Heart right ventricle (tissue), 16 donors: ENCODE results near the gene INS. TPM values are rescaled to one million over a fixed set of nuclear protein-coding genes. Genes with fewer than 3 reads are reported as not detected.

Experiments used
- ATAC-seq, 8 donors: fragments of 200-7000 bp; cut with Tn5 transposase; one replicate each; pipeline ENCODE4 v1.9.1; 2020; ENCODE audit warnings: mild to moderate bottlenecking in 8 of 8, moderate library complexity in 8 of 8, moderate number of reproducible peaks in 1 of 8
- DNase-seq, 2 donors: peaks; one replicate each; pipeline ENCODE4 v3.0.0-alpha.2; 2020
- H3K27ac ChIP-seq, 10 donors: fragments of 200-600 bp; sonication (generic) in 2 of 10; one replicate each; pipeline versions ENCODE4 v1.5.0 to v1.8.0; 2020 to 2022; ENCODE audit warnings: mild to moderate bottlenecking in 3 of 10
- H3K27me3 ChIP-seq, 7 donors: fragments of 200-600 bp; one replicate each; pipeline ENCODE4 v1.8.0; 2021 to 2022; ENCODE audit warnings: mild to moderate bottlenecking in 2 of 7
- H3K36me3 ChIP-seq, 9 donors: fragments of 200-600 bp; sonication (generic) in 1 of 9; one replicate each; pipeline versions ENCODE4 v1.5.0 to v1.8.0; 2020 to 2022; ENCODE audit warnings: mild to moderate bottlenecking in 2 of 9
- H3K4me1 ChIP-seq, 9 donors: fragments of 200-600 bp; sonication (generic) in 1 of 9; one replicate each; pipeline versions ENCODE4 v1.5.0 to v1.8.0; 2020 to 2022; ENCODE audit warnings: mild to moderate bottlenecking in 4 of 9
- H3K4me3 ChIP-seq, 10 donors: fragments of 200-600 bp; sonication (generic) in 2 of 10; one replicate each; pipeline versions ENCODE4 v1.5.0 to v1.8.0; 2020 to 2022; ENCODE audit warnings: mild to moderate bottlenecking in 7 of 10, moderate library complexity in 2 of 10
- H3K9me3 ChIP-seq, 11 donors: fragments of 200-600 bp in 10 of 11; sonication (generic) in 2 of 11; one replicate each; pipeline versions ENCODE4 v1.5.0 to v1.8.0; 2013 to 2022; ENCODE audit warnings: mild to moderate bottlenecking in 2 of 11, control low read depth in 1 of 11, moderate library complexity in 1 of 11
- WGBS, 2 donors: extraction: QIAGEN DNeasy Blood & Tissue Kit; methylation state at CpG; one replicate each; pipeline ENCODE4 v1.1.7; 2013; ENCODE audit warnings: inconsistent platforms in 1 of 2; 5-methylcytosine and 5-hydroxymethylcytosine counted together
- intact Hi-C, 10 donors: fragments of 100-400 bp; cut with DNase I; formaldehyde crosslinking; loops; one replicate each; pipeline versions ENCODE4 v1.11.1 to v1.14.2; 2022
- polyA plus RNA-seq, 2 donors: library from polyadenylated mRNA; stranded (reverse); fragments of 200-250 nt; gene quantifications; one replicate each; pipeline ENCODE4 v1.2.3, GENCODE V29; 2013
- total RNA-seq, 10 donors: library from RNA; stranded (reverse); fragmentation: NEBNext Ultra II Directional in 3 of 10; extraction: Animal tissue kit (Norgen Biotek cat#: 25700) in 3 of 10; gene quantifications; one replicate each; pipeline versions ENCODE4 v1.2.1 to v1.2.4, GENCODE V29; 2021 to 2023
- TF ChIP-seq, protein P1 (sequence below), 9 donors: fragments of 200-600 bp; sonication (generic) in 2 of 9; IDR thresholded peaks; one replicate each; pipeline versions ENCODE4 v1.5.0 to v1.8.0; 2021 to 2022; ENCODE audit warnings: antibody characterized with exemption in 9 of 9, mild to moderate bottlenecking in 5 of 9, moderate library complexity in 1 of 9
- donor health status: Arrhythmogenic right ventricular cardiomyopathy.
- donor health status: ischemic (EF 13 %, LVEDD 7.1; RV severe dilation, severe dysfunction).
- donor health status: healthy with polysubstance abuse.
- donor health status: DM: no; HTN: yes; CAD: no.
- donor health status: DM: no; HTN: no; CAD: no.
- donor health status: ischemic (EF 25% LVEDD 6.9; RV normal size, moderate dysfunction).
- donor health status: ischemic (EF 25% LVEDD 5.7; RV mildly dilated, moderate dysfunction).
- donor health status: healthy.
- donor health status: DM: yes; HTN: yes; CAD: no.
- donor health status: Ischemic cardiomyopathy.
- donor health status: ischemic (EF 35%, LVEDD 5.7; RV mildly dilated, moderate dysfunction).
- donor health status: nonischemic (EF 11% LVEDD 7.7; RV severe dilation, severe dysfunction).
- donor health status: DM: yes; HTN: yes; CAD: no.
- donor health status: PGD.
- donor health status: ischemic (EF 29% LVEDD 5.4; RV normal size, mild dysfunction).
- donor health status: nonischemic (EF 23%, LVEDD 6.1; RV moderate dilation, normal function).

Gene INS
- total and polyA plus RNA-seq, 12 donors: 0.76 to 3.3 (median 1.0) TPM; not detected in 9

DNA sequence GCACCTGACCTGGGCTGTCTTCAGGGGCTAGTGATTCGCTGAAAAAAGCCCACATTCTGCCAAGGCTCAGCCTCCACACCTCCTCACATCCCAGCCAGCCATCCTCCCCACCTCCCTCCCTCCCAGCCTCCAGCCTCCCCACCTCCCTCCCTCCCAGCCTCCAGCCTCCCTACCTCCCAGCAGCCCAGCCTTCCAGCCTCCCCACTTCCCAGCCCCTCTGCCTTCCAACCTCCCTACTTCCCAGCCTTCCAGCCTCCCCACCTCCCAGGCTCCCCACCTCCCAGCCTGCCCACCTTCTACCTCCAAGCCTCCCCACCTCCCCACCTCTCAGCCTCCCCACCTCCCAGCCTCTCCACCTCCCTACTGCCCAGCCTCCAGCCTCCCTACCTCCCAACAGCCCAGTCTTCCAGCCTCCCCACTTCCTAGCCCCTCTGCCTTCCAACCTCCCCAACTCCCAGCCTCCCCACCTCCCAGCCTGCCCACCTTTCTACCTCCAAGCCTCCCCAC is 44.3 kb upstream of the INS start:
- Histone ChIP-seq H3K36me3 (no peaks in the 10 kb centered on the region), H3K4me3 (no peak overlapping the region), H3K9me3 (no peaks in the 10 kb centered on the region), H3K4me1 (no peaks in the 10 kb centered on the region), H3K27me3 (peaks cover 0 to 11% (median 3%) of the 10 kb centered on the region in 7 donors), H3K27ac (no peak overlapping the region)
- intact Hi-C loops: loop anchor here in 3 of 10 donors (10.0 kb wide), 2 partner anchors 320 to 690 kb away; no protein-coding TSS in a partner anchor
- DNase-seq (no peak), ATAC-seq (no peak)
- TF ChIP-seq, protein P1, sequence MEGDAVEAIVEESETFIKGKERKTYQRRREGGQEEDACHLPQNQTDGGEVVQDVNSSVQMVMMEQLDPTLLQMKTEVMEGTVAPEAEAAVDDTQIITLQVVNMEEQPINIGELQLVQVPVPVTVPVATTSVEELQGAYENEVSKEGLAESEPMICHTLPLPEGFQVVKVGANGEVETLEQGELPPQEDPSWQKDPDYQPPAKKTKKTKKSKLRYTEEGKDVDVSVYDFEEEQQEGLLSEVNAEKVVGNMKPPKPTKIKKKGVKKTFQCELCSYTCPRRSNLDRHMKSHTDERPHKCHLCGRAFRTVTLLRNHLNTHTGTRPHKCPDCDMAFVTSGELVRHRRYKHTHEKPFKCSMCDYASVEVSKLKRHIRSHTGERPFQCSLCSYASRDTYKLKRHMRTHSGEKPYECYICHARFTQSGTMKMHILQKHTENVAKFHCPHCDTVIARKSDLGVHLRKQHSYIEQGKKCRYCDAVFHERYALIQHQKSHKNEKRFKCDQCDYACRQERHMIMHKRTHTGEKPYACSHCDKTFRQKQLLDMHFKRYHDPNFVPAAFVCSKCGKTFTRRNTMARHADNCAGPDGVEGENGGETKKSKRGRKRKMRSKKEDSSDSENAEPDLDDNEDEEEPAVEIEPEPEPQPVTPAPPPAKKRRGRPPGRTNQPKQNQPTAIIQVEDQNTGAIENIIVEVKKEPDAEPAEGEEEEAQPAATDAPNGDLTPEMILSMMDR (IDR thresholded peaks at IDR 0.05): no peak
- WGBS, 2 donors: 63 to 80% methylated on average over 1 of the region's 1 CpG

DNA sequence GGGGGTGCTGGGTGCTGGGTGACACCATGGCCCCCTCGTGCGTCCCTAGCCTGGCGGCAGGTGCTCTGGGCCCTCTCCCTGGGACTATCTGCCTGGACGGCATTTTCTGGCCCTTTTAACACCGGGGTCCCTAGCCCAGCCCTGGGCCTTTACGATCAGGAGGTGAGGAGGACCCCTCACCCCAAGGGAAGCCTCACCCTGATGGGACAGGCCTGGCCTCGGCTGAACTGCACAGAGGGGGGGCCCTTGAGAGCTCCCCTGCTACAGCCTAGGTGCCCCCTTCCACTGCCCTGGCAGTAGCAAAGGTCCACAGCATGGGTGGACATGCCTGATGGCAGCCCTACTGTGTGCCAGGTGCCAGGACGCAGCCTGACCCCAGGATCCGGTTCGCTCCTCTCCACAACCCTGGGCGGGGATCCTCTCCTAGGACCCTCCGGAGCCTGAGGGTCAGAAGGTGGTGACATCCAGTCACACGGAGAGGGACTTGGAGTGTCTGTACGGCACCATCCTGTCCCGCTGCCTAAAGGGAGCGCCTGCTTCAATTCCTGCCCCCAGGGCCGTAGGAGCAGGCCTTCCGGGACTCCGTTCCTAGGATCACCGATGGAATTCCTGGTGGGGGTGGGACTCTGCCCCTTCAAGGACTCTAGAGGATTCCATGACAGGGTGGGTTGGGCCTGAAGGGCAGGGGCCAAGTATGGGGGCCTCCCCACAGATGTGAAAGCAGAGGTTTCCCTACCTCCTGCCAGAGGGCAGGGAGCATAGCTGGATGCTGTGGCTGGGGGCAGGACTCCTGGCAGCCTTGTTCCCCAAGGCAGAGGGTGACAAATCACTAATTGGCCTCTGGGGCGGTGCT is 43.6 kb upstream of the INS start:
- 77% methylated on average over 21 of the region's 21 CpGs for WGBS, 2 donors

DNA sequence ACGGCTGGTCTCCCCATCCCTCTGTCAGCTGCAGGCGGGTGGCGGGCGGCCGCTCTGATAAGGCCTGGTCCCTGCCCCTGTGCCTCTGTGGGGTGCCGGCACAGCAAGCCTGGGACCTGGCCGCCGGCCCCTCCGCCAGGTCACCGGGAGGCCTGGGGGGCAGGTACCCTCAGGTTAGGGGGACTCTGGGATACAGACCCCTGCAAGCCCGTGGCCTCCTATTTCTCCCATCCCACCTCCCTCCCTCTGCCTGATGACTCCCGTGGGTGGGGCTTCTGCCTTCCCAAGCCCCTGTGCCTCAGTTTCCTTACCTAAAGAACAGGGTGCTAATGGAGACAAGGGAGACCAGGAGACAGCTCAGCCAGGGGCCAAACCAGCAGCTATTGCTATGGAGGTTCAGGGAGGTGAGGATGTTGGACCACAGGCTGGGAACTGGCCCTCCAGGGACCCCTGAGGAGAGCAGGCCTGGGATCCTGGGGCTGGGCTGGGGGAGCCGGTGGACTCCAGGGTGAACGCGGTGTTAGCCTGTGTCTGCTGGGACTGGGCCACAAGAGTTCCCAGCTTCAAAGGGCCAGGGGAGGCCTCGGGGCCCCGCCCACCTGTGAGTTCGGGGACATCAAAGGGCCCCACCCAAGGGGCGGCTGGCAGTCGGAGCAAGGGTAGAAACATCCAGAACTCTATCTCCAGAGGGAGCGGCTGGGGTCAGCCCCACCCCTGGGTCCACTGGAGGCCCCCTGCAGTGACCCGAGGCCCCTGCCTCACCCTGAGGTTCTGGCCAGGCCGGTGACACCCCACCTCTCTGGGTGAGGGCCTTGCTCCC is 42.6 kb upstream of the INS start:
- intact Hi-C loops: loop anchor here in 3 of 10 donors (10.0 kb wide), 2 partner anchors 321 to 691 kb away; no protein-coding TSS in a partner anchor
- 82 to 87% methylated on average over 23 of the region's 23 CpGs for WGBS, 2 donors
- ATAC-seq (no peak), DNase-seq (no peak)
- H3K4me3 ChIP-seq: no peak overlapping the region
- TF ChIP-seq, protein P1 (IDR thresholded peaks at IDR 0.05): no peak
- no peaks in the 10 kb centered on the region for H3K36me3 ChIP-seq
- H3K4me1 ChIP-seq: no peaks in the 10 kb centered on the region
- H3K27me3 ChIP-seq: peaks cover 0 to 4% (median 0%) of the 10 kb centered on the region in 7 donors
- H3K9me3 ChIP-seq: no peaks in the 10 kb centered on the region
- H3K27ac ChIP-seq: no peak overlapping the region

More for the DNA sequence above, 43.6 kb upstream of the INS start:
- no peaks in the 10 kb centered on the region for H3K9me3 ChIP-seq
- DNase-seq: no peak
- TF ChIP-seq, protein P1 (IDR thresholded peaks at IDR 0.05): no peak
- no peaks in the 10 kb centered on the region for H3K4me1 ChIP-seq
- ATAC-seq: no peak
- H3K27ac ChIP-seq: no peak overlapping the region
- H3K36me3 ChIP-seq: no peaks in the 10 kb centered on the region
- intact Hi-C loops: loop anchor here in 3 of 10 donors (10.0 kb wide), 2 partner anchors 320 to 690 kb away; no protein-coding TSS in a partner anchor
- H3K27me3 ChIP-seq: peaks cover 0 to 4% (median 0%) of the 10 kb centered on the region in 7 donors
- no peak overlapping the region for H3K4me3 ChIP-seq

DNA sequence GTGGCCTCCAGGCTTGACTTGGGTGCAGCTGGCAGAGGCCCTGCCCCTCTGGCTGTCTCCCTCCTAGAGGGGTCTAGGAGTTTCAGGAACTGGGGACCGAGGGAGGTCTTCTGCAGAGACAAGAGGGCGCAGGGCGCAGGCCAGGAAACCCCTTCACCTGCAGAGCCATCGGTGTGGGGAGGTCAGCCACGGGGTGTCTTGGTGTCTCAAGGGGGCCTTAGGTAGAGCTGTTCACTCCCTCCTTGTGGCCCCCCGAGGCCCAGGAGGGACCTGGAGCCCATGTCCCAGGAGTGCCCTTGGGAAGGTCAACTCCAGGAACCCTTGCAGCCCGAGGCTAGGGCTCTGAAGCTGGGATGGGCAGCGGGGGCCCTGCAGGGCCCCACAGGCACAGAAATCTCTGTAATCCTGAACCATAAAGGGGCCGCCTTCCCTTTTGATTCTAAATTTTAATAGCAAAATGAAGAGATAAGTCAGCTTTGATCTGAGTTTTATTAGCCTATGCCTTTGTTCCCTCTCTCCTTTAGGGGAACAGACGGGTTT is 42.0 kb upstream of the INS start:
- no peaks in the 10 kb centered on the region for H3K4me1 ChIP-seq
- H3K4me3 ChIP-seq: no peak overlapping the region
- intact Hi-C loops: loop anchor here in 3 of 10 donors (10.0 kb wide), 2 partner anchors 322 to 692 kb away; no protein-coding TSS in a partner anchor
- H3K27me3 ChIP-seq: peaks cover 0 to 3% (median 0%) of the 10 kb centered on the region in 7 donors
- 81 to 85% methylated on average over 10 of the region's 10 CpGs for WGBS, 2 donors
- H3K9me3 ChIP-seq: no peaks in the 10 kb centered on the region
- ATAC-seq (no peak), DNase-seq (no peak)
- H3K36me3 ChIP-seq: no peaks in the 10 kb centered on the region
- no peak overlapping the region for H3K27ac ChIP-seq
- TF ChIP-seq, protein P1 (IDR thresholded peaks at IDR 0.05): no peak
